HUDEP-2 (cell line): ENCODE data around the gene OXA1L.
"Not testable (repeated sequence)": the region's sequence is repeated elsewhere in the genome, so short reads cannot be mapped to it uniquely, and the experiment has no call there.

Source experiments
- DNase-seq, 76 experiments: peaks; one replicate each; lab custom pipeline; 2025; ENCODE audit not compliant: unreplicated experiment in 76 of 76; lab: John Stamatoyannopoulos, UW

Gene OXA1L

DNA sequence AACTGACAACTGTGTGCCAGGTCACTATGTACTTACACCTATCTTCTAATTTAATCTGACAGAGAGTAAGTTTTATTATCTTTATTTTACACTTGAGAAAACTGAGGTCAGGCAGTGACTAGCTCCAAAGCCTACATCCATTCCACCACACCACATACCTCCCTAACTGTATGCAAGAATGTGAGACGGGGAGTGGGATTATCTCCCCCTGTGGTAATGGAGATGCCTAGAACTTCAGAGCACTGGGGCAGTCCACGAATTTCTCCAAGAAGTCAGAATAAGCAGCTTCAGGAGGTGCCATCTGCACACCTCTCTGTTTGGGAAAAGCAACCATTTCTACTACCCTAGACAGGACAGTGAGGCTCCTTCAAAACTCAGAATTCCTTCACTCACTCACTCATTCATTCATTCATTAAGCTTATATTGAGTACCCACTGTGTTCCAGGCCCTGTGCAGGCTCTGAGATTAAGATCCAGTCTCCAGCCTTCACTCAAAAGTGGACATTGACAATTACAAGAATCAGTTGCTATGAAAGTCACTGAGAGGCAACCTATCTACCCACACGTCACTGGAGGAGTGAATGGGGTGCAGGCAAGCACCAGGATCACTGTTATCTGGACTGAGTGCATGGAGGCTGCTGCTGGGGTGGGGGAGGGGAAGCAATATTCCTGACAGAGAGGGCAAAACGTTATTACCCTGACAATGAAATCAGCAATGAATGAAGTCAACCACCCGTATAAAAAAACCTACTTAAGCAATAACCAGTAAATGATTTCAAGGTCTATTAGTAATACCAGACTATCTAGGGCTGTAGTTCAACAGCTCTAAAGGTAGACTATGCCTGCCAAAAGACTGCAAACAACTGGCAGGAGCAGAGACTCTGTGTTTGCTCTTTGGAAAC is 30.8 kb downstream of the OXA1L start:
- DNase-seq, result peak in 1 of 76 experiments; percentile 6

DNA sequence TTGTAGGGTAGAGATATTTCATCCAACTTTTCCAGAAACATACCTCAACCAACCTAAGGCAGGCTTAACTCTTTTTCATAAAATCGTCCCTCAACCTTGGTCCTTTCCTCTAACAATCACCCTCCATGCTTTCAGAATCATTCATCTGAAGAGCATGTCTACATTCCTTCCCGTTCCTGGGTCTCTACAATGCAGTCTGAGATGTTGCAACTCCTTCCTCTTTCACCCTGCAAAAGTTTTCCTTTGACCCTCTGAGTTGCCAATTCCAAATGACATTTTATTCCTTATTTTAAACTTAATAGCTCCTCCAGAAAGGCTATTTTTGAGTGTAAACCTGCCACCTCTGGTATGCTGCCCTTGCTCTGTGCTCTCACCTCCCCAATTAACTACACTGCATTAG is 32.0 kb downstream of the OXA1L start:
- no peak for DNase-seq

DNA sequence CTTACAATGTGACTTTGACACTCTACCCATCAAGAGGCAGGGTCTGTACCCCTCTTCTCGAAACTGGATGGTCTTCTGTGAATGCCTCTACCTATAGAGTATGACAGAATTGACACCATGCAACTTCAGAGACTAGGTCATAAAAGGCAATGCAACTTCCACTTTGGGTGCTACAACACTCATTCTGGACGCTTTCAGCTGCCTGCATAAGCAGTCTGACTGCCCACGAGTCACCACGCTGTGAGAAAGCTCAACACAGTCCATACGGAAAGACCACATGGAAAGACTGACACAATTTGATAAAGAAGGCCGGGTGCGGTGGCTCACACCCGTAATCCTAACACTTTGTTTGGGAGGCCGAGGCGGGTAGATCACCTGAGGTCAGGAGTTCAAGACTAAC is 33.9 kb downstream of the OXA1L start:
- DNase-seq, result no peak

DNA sequence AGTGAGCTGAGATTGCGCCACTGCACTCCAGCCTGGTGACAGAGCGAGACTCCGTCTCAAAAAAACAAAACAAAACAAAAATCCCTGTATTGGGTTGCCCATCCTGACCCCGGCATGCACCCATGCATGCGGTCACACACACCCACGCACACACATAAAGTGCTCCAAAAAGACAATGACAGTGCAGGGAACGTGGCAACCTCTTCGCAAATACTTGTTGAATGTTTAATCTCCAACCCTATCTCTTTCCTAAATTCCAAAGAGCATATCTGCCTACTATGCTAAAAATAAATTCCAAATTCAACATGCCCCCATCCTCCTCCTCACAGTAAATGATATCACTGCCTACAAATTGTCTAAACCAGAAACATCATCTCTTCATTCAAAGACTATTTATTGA is 35.2 kb downstream of the OXA1L start:
- no peak for DNase-seq

DNA sequence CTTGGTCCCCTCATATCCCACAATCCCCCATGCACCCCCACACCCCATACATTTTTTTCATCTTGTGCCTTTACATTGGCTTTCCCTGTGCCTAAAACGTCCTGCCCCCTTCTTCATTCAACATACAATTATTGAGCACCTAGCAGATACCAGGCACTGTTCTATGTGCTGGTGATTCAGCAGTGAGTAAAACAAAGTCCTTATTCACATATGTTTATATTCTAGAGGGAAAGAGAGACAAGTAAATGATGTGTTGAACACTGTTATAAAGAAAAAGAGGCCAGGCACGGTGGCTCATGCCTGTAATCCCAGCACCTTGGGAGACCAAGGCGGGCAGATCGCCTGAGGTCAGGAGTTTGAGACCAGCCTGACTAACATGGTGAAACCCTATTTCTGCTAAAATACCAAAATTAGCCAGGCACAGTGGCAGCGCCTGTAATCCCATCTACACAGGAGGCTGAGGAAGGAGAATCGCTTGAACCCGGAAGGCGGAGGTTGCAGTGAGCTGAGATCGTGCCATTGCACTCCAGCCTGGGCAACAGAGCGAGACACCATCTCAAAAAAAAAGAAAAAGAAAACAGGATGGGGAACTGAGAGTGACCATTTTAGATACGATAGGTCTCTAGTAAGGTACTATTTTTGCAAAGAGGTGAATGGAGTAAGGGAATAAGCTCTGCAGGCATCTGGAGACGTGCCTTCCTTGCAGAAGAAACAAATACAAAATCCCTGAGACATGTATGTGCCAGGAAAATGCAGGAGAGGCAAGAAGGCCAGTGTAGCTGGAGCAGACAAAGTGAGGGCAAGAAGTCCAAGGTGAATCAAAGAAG is 36.6 kb downstream of the OXA1L start:
- no peak for DNase-seq

DNA sequence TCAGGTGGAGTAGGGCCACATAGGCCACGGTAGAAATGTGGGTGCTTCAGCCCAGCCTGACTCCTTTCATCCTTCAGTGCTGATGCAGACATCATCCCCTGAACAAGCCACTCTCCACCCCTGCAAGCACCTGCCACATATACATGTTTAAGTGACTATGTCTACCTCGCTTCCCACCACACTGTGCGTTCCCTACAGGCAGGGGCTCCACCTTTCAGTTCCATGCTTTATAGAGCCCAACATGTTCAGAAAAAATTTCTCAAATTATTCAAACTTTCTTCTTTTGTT is 37.1 kb downstream of the OXA1L start:
- no peak for DNase-seq

DNA sequence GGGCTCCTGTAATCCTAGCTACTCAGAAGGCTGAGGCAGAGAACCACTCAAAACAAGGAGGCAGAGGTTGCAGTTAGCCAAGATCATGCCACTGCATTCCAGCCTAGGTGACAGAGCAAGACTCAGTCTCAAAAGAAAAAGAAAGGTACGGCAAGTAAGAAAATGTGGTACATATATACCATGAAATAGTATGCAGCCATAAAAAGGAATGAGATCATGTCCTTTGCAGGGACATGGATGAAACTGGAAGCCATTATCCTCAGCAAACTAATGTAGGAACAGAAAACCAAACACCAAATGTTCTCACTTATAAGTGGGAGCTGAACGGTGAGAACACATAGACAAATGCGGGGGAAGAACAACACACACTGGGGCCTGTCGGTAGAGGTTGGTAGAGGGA is 38.7 kb downstream of the OXA1L start:
- not testable (repeated sequence) for DNase-seq

DNA sequence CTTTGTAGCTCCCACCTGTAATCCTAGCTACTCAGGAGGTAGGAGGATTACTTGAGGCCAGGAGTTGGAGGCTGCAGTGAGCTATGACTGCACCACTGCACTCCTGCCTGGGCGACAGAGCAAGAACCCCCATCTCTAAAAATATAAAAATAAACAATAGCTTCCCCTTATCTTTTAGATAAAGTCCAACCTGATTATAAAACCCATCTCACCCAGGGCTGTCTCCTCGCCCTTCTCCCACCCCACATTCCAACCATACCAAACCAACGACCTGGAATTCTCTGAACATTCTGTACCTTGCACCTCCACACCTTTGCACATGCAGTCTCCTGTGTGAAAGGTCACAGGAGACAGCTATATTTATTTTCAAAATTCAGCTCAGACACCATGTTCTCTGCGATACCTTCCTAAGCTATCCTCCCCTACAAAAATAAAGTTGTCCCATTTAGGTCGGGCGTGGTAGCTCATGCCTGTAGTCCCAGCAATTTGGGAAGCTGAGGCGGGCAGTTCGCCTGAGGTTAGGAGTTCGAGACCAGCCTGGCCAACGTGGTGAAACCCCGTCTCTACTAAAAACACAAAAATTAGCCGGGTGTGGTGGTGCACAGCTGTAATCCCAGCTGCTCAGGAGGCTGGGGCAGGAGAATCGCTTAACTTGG is 41.1 kb downstream of the OXA1L start:
- DNase-seq, result no peak

DNA sequence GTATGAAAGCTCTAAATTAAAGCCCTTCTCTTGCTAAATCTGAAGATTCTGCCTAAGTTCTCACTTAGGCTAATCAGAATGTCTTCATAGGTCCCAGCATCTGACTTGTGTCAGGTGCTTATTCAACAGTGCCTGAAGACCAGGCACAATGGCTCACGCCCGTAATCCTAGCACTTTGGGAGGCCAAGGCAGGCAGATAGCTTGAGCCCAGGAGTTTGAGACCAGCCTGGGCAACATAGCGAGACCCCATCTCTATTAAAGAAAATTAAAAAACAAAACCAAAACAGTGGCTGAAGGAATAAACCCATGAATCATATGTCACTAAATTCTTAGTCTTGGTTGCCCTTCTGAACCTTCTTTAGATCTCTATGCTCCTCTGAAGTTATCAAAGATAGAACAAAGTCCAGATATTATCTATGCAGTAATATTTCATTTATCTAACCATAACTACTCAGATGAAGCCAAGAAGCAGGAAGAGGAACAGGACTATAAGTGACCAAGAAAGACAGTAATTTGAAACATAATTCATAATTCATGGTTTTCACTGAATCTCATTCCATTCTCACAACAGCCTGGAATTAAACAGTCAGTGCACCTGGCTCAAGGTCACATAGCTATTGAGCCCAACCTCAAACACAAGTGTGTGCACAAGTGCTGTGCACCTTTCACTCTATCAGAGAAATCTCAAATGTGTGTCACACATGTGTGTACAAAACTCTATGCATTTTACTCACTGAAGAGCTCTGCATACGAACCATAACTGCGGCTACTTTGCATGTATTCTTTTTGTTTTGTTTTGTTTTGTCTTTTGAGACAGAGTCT is 42.1 kb downstream of the OXA1L start:
- no peak for DNase-seq

DNA sequence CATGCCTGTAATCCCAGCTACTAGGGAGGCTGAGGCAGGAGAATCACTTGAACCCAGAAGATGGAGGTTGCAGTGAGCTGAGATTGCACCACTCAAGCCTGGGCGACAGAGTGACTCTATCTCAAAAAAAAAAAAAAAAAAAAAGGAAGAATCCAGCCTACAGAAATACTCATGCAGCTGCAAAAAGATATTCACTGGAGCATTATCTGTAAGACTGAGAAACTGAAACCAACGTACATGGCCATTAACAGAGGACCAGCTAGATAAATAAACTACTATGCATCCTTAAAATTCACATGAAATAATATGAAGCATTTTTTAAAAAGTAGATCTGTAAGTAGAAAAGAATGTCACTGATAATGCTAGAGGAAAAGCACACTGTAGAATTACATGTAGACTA is 45.2 kb downstream of the OXA1L start:
- no peak for DNase-seq

DNA sequence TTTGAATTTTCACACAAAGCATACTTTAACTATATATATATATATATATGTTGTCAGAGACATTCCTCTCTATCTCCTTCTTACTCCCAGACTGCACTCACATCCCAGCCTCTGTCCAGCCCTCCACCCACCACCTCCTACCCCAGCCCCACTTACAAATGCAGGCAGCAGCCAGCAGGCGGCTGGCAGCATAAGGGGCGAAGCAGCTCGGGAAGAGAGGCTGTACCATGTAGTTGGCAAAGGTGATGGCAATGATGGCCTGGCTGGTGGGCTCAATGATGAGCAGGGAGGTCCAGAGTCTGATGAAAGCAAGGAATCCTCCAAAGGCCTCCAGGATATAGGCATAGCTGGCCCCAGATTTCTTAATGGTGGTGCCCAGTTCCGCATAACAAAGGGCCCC is 46.3 kb downstream of the OXA1L start:
- DNase-seq, result no peak

DNA sequence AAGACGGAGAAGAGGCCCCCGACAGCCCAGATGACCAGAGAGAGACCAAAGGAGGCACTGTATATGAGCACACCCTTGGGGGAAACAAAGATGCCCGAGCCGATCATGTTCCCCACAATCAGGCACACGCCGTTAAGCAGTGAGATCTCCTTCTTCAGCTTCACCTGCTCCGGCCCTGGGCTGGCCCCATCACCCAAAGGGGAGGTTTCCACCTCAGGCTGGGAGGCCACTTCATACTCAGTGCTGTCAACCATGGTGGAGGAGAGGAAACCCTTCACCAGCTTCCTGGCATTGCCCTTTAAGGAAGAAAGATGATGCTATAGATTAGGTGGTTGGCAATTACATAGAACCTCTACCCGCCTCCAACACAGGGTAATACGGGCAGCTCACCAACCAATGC is 46.7 kb downstream of the OXA1L start:
- no peak for DNase-seq

DNA sequence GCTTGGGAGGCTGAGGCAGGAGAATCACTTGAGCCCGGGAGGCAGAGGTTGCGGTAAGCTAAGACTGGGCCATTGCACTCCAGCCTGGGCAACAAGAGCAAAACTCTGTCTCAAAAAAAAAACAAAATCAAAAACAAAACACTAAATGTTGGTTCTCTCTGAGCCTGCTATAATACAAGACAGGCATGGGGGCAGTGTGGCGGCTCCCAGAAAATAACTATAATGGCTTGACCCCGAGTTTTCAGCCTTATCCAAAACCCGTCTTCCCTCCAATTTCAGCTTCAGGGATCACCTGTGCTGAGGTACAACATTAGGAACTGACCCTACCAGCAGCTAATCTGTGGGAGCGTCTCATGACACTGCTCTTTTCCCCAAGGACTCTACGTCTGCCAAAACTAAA is 47.9 kb downstream of the OXA1L start:
- DNase-seq, result no peak

DNA sequence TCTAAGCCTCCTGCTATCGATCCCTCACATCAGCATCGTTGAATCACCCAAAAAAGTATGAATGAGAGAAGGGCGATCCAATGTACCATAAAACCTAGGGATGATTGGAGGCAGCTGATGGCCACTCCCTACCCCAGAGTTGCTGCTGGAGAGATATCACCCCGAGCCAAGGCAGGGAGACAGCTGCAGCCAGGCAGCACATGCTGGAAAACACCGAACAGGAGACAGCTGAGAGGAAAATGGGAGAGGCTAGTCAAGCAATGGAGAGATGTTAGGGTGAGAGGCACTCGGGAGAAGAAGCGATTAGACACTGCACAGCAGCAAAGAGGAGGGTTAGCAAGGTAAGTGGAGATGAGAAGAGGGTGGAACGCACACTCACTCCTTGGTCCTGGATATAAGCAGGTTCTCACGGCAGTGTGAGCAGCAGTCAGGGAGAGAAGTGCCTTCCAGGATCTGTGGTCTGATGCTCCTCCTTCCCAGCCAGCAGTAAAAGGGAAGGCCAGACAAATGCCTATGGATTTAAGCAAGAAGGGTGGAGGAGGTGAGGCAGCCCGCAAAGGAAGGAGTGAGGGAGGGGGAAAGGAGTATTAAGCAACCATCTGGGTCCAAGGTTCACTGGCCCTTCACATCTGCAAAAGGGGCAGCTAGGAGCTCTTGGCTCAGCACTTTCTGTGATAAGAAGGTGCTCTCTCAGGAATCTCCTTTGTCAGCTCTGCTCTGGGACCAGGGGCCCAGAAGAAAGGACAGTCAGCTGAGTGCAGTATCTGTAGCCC is 48.6 kb downstream of the OXA1L start, which contains the start of gene SLC7A7:
Gene SLC7A7, minus strand, starts transcription at position 495 of the 773 bp plus-strand sequence. CDS start 2,037 bp downstream, outside the sequence.
- no peak for DNase-seq

DNA sequence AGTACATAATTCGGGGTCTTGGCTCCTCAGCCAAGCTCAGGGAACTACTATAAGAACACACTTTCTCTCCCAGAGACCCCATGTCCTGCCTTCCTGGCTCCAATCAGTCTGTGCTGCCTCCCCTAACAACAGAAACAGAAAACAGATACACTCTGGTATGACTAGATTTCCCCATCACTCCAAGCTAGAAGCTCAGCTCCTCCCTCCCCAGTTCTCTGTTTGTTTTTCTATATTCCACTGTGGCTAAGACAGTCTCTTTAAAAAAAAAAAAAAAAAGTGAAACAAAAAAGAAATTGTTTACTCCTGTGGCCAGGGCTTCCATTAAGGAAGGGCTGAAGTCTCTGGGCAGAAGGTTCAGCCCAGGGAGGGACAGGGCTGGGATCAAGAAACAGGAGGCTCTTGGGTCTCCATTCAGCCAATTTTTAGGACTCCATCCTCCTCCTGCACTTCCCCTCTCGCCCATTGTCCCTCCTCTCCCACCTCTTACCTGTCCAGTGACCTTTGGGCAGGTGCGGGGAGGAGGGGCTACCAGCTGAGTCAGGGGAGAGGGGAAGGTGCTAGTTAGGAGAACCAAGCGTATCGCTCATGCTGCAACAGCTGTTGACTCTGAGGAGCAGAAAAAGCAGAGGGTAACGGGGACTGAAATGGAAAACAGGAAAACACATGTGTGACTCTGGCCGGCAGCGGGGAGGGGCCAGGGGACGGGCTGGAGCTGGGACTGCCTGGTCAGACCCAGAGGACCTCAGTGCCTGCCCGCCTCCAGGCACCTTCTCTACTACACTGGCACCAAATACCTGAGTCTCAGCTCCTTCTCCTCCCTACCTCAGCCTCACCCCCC is 52.9 kb downstream of the OXA1L start:
- DNase-seq, result no peak

DNA sequence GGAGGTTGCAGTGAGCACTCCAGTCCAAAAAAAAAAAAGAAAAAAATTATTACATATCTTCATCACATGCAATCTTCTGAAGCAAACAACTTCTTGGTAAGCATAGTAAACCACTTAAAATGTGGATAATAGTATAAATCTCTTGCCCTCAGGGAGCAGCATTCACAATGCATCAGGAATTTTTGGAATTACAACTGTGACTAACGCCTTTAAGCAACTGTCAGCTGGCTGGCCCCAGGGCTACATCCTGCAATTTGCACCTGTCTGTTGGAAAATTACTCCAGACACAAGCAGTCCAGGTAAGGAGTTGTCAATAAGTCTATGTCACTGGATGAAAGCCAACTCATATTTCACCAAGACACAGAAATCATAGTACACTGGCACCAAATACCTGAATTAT is 54.2 kb downstream of the OXA1L start:
- no peak for DNase-seq

DNA sequence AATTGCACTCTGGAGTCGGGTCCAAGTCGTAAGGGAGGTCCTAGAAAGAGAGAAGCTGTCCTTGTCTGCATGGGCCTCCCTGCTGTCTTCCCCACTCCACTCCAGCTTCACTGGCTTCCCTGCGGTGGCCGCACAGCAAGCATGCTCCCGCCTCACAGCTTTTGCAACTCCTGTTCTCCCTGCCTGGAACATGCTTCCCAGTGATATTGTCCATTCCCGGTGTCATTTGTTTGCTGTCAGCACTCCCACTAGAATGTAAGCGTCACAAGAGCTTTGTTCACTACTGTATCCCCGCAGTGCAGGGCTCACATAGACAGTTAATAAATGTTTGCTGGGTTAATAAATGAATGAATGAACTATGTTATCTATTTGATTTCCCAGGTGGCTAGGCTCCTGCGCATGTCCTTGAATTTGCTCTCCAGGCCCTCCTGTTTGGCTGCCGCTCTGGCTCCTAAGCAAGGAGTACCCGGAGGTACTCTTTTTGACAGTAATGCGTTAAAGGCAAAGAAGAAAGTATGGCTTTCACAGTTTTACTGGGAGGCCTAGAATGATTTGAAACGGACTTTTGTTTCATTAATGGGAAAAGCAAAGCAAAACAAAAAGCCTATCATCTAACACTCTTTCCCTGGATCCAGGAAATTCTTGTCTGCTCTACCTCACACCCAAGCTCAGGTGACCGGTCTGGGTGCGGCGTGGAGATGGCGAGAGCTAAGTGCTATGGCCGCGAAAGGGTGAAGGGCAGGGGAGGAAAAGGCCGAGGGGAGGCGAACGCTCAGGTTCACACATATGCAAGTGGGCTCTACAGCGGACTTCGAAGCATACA is 54.9 kb downstream of the OXA1L start:
- no peak for DNase-seq

DNA sequence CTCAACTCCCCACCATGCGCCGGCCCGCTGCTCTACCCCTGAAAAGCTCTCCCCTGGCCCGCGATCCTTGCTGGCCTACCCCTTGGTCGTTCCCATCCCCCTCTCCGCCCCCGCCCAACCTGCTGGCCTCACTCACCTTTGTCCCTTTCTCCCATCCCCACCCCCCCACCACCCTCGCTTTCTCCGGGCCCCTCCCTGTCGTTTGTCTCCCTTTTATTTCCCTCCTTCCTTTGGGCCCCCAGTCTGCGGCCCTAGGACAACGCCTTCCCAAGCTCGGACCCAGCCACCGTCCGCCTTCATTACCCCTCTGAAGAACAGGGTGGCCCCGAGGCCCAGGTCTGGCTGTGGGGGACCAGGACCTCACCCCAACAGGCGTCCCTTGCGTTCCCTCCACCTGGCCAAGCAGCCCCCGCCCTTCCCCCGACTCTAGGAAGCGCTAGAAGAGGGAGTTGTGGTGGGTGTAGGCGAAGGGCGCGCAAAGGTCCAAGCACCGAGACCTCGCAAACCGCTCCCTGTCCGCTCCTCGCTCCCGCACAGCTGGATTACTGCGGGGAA is 55.6 kb downstream of the OXA1L start:
- no peak for DNase-seq
